GM12878 (cell line): Measurements from ENCODE around the gene ADAMTSL5. TPM values are rescaled to one million over a fixed set of nuclear protein-coding genes. Genes with fewer than 3 reads are reported as not detected.
A peak's percentile ranks its signal among the peaks of the same experiment; 100 is the strongest.

Experiments
- ATAC-seq: fragments of 200-7000 bp; cut with Tn5 transposase; 3 replicates; pipeline ENCODE4 v1.9.1; 2020; ENCODE audit warnings: mild to moderate bottlenecking, moderate library complexity
- BruUV-seq: library from RNA; stranded (reverse); fragments of 400-500 nt; replicated peaks from 2 replicates; lab custom pipeline; 2021; lab: Mats Ljungman, UMichigan
- CTCF ChIA-PET: fragments of 300-600 bp; sonication (Branson Sonifier 250); formaldehyde crosslinking; extraction: SDS; loops from one replicate; lab custom pipeline; 2021; ENCODE audit warnings: inconsistent platforms; lab: Yijun Ruan, JAX
- POLR2A ChIA-PET: fragments of 350-600 bp; formaldehyde crosslinking; extraction: SDS; loops from one replicate; lab custom pipeline; 2021; ENCODE audit warnings: inconsistent platforms; lab: Charles Lee
- RAD21 ChIA-PET: fragments of 300-600 bp; sonication (Branson Sonifier 250); formaldehyde crosslinking; loops from one replicate; lab custom pipeline; 2023; ENCODE audit warnings: antibody characterized with exemption; ENCODE audit not compliant: unreplicated experiment; lab: Charles Lee
- SMC1A ChIA-PET: fragments of 300-600 bp; sonication (Branson Sonifier 250); formaldehyde crosslinking; loops from one replicate; lab custom pipeline; 2023; ENCODE audit not compliant: unreplicated experiment, uncharacterized antibody; lab: Charles Lee
- DNase-seq: peaks from one replicate; pipeline ENCODE4 v3.0.0-alpha.2; 2011; ENCODE audit warnings: low read depth, low spot score
- FAIRE-seq: peaks from 3 replicates; lab custom pipeline; 2011; peaks lifted over from hg19 to GRCh38; lab: Jason Lieb, UNC
- H2AFZ ChIP-seq: 2 replicates; pipeline ENCODE4 v1.6.0; 2011; ENCODE audit warnings: low read depth, low read length, control low read depth; ENCODE audit not compliant: control insufficient read depth
- H3K27ac ChIP-seq: 2 replicates; pipeline ENCODE4 v1.5.1; 2011; ENCODE audit warnings: control low read depth; ENCODE audit not compliant: control insufficient read depth, insufficient read depth
- H3K27me3 ChIP-seq, 2 experiments: replicated peaks in 1 of 2; 2 replicates each; pipeline versions ENCODE4 v1.6.0 to v1.6.1; 2011; ENCODE audit warnings: low read length in 1 of 2; ENCODE audit not compliant: control insufficient read depth in 2 of 2, insufficient read depth in 2 of 2
- H3K36me3 ChIP-seq, 2 experiments: 2 replicates each; pipeline ENCODE4 v1.5.1; 2011; ENCODE audit warnings: low read length in 1 of 2; ENCODE audit not compliant: control insufficient read depth in 2 of 2, insufficient read depth in 2 of 2
- H3K4me1 ChIP-seq: 2 replicates; pipeline ENCODE4 v1.6.1; 2011; ENCODE audit warnings: mild to moderate bottlenecking, low read length, moderate library complexity, mixed read lengths; ENCODE audit not compliant: control insufficient read depth, insufficient read depth
- H3K4me2 ChIP-seq: 2 replicates; pipeline ENCODE4 v1.6.0; 2011; ENCODE audit warnings: control low read depth; ENCODE audit not compliant: control insufficient read depth, insufficient read depth
- H3K4me3 ChIP-seq: fragments of 200-600 bp; sonication (generic); 2 replicates; pipeline ENCODE4 v1.5.1; 2016
- H3K79me2 ChIP-seq: 2 replicates; pipeline ENCODE4 v1.6.0; 2011; ENCODE audit warnings: low read length; ENCODE audit not compliant: control insufficient read depth, insufficient read depth
- H3K9ac ChIP-seq: 2 replicates; pipeline ENCODE4 v1.8.0; 2011; ENCODE audit warnings: low read length, control low read depth, mixed read lengths; ENCODE audit not compliant: control insufficient read depth, insufficient read depth
- H3K9me3 ChIP-seq: replicated peaks from 3 replicates; pipeline ENCODE4 v1.5.1; 2011; ENCODE audit warnings: mild to moderate bottlenecking, low read length; ENCODE audit not compliant: control insufficient read depth, insufficient read depth
- H4K20me1 ChIP-seq: 2 replicates; pipeline ENCODE4 v1.6.0; 2011; ENCODE audit not compliant: control insufficient read depth, insufficient read depth
- POLR2A ChIP-seq: IDR thresholded peaks from 2 replicates; pipeline ENCODE4 v1.6.1; 2011; ENCODE audit warnings: low read depth, mild to moderate bottlenecking, low read length
- POU2F2 ChIP-seq: IDR thresholded peaks from 3 replicates; pipeline ENCODE4 v1.6.1; 2011; ENCODE audit warnings: low read depth, mild to moderate bottlenecking, low read length, borderline replicate concordance
- WGBS: methylation state at CpG from one replicate; pipeline ENCODE4 v1.1.6; 2016; ENCODE audit warnings: low lambda C conversion rate; ENCODE audit not compliant: insufficient replicate concordance, insufficient coverage; ENCODE audit errors: missing lambda C conversion rate; 5-methylcytosine and 5-hydroxymethylcytosine counted together
- in situ Hi-C: fragments of 300-500 bp; cut with MboI; formaldehyde crosslinking; loops from 9 replicates; pipeline ENCODE4 v1.14.3; 2018; ENCODE audit warnings: mixed read lengths
- intact Hi-C: fragments of 100-400 bp; cut with micrococcal nuclease; formaldehyde crosslinking; loops from one replicate; pipeline ENCODE4 v1.14.2; 2022; ENCODE audit not compliant: unreplicated experiment
- polyA plus RNA-seq, 11 experiments: library from polyadenylated mRNA; depleted of rRNA in 4 of 11; unstranded in 6 of 11; stranded (reverse) in 5 of 11; fragments of >200 nt; fragmentation: Nextera tagmentation in 4 of 11; fragmentation: Illumina TruSeq in 1 of 11; extraction: Ambion mirVana in 4 of 11; extraction: Trizol in 1 of 11; gene quantifications; 1 replicate in 1 of 11; 2 replicates in 10 of 11; pipeline versions ENCODE4 v1.2.1 to v1.2.3, GENCODE V29; 2011 to 2016; ENCODE audit warnings: inconsistent platforms in 2 of 11, missing spikeins in 2 of 11, low read depth in 1 of 11
- total RNA-seq, 4 experiments: library from RNA; depleted of rRNA in 3 of 4; stranded (reverse); fragments of >200 nt in 3 of 4; fragmentation: Illumina TruSeq in 1 of 4; extraction: Trizol in 1 of 4; gene quantifications; 2 replicates each; pipeline versions ENCODE4 v1.2.1 to v1.2.3, GENCODE V29; 2013 to 2021
- TF ChIP-seq, protein P1 (sequence below): IDR thresholded peaks from 2 replicates; pipeline ENCODE4 v1.6.1; 2012; ENCODE audit warnings: low read depth, low read length, improper control_type of control experiment

ADAMTSL5 gene
- total and polyA plus RNA-seq, 10 of the 15 experiments (the other 5 are each of a cell fraction or from before 2014, with no cell fraction given), result 0.04 to 0.83 (median 0.32) TPM; not detected in 4

DNA sequence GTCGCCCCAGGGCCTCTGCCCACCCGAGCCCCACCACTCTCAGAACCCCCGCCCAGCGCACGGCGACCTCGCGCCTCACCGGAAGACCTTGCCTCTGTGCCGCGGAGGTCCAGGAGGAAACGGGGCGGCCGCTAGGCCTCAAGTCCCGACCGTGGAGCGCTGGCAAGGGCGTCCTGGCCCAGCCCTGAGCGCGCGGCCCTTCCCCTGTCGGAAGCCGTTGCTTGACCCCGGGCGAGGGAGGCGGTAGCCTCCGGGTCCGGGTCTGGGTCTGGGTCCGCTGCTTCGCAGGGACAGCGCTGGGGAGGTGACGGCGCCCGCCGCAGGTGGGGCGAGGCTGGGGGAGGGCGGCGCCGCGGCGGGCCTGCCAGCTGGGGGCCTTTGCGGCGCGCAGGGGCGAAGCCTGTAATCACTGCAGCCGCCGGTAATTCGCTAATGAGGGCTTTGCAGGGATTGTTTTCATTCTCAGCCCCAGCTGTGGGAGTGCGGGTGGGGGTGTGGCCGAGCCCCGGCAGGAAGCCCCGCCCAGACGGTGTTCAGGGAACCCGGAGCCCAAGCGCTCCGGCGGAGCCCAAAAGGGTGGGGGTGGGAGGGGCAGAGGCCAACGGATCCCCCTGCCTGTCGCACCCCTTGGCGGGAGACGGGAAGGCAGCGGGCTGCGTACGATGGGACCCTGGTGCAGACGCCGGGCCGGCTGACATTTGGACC is 42.4 kb downstream of the ADAMTSL5 start:
- no TSS peak for BruUV-seq
- Histone ChIP-seq H2AFZ (no peak overlapping the region), H3K4me3 (no peak overlapping the region; the same call in 1 of the 2 replicates), H3K27ac (no peak overlapping the region), H3K4me1 (peaks cover 7% of the 10 kb centered on the region), H3K9me3 (no peaks in the 10 kb centered on the region)
- FAIRE-seq, result no peak
- RAD21 ChIA-PET, result no interaction called here
- in situ Hi-C loops, result no loop called here
- ATAC-seq, result peak; percentile 55
- TF ChIP-seq, protein P1, sequence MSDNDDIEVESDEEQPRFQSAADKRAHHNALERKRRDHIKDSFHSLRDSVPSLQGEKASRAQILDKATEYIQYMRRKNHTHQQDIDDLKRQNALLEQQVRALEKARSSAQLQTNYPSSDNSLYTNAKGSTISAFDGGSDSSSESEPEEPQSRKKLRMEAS, result no peak
- 0 out of 2 replicates have a peak, but pooled peaks have one; percentile 23 for TF ChIP-seq POLR2A
- TF ChIP-seq, all 136 proteins: peak for 1
- Histone ChIP-seq H3K4me2 (peak overlapping the region; percentile 33; the same call in 1 of the 2 replicates), H3K79me2 (no peaks in the 10 kb centered on the region), H3K9ac (no peak overlapping the region), H3K36me3 (no peaks in the 10 kb centered on the region), H4K20me1 (peaks cover 7% of the 10 kb centered on the region), H3K27me3 (peaks cover 10 to 27% of the 10 kb centered on the region in 2 experiments)
- ChIA-PET CTCF (no interaction called here), POLR2A (no interaction called here), SMC1A (no interaction called here)
- WGBS, result 9% methylated on average over 58 of the region's 67 CpGs
- intact Hi-C loops, result no loop called here
- DNase-seq, result no peak

DNA sequence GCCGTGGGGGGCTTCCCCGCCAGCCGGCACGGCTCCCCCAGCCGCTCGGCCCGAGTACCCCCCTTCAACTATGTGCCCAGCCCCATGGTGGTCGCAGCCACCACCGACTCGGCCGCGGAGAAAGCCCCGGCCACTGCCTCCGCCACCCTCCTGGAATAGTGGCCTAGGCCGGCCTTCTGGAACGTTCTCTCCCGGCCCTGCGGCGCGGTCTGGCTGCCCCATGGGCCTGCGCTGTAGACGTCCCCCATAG is 42.8 kb downstream of the ADAMTSL5 start:
- Histone ChIP-seq H3K79me2 (no peaks in the 10 kb centered on the region), H3K9ac (no peak overlapping the region), H3K4me3 (no peak overlapping the region), H3K4me1 (peaks cover 7% of the 10 kb centered on the region), H4K20me1 (peaks cover 7% of the 10 kb centered on the region), H3K9me3 (no peaks in the 10 kb centered on the region), H3K27ac (no peak overlapping the region), H3K36me3 (no peaks in the 10 kb centered on the region), H2AFZ (no peak overlapping the region), H3K4me2 (peak overlapping the region; percentile 33; the same call in 1 of the 2 replicates), H3K27me3 (peaks cover 10 to 27% of the 10 kb centered on the region in 2 experiments)
- in situ Hi-C loops (no loop called here), intact Hi-C loops (no loop called here)
- ChIA-PET CTCF (no interaction called here), POLR2A (no interaction called here), RAD21 (no interaction called here), SMC1A (no interaction called here)
- BruUV-seq, result no TSS peak
- ATAC-seq (no peak), DNase-seq (no peak), FAIRE-seq (no peak)
- TF ChIP-seq POLR2A (peak; percentile 59; the same call in 1 of the 2 replicates), POU2F2 (no peak)
- 2% methylated on average over 21 of the region's 22 CpGs for WGBS
